HG03064 (cell line): Measurements from ENCODE around the gene ANKS1A.

Source experiments
- ATAC-seq: cut with Tn5 transposase; IDR thresholded peaks from one replicate; pipeline ENCODE4 v1.9.1; 2021; ENCODE audit warnings: low read depth; ENCODE audit not compliant: unreplicated experiment

ANKS1A gene

DNA sequence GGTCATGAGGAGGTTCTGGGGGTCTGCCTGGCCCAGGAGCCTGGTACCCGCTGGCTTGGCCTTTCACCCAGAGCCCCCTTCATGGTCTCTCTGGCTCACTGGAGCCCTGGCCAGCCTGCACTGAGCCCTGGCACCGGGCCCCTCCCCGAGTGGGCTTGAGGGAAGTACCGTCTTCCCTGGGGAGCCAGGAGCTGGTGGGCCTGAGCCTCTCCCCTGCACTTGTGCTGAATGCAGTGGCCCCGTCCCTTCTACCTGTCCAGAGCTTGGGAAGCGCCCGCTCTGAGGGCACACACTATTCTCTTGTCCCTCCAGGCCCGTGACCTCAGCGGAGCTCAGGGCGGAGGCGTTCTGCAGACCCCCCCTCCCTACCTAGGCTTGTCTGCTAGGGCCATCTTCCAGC is 189.8 kb downstream of the ANKS1A start:
- ATAC-seq, result no peak

DNA sequence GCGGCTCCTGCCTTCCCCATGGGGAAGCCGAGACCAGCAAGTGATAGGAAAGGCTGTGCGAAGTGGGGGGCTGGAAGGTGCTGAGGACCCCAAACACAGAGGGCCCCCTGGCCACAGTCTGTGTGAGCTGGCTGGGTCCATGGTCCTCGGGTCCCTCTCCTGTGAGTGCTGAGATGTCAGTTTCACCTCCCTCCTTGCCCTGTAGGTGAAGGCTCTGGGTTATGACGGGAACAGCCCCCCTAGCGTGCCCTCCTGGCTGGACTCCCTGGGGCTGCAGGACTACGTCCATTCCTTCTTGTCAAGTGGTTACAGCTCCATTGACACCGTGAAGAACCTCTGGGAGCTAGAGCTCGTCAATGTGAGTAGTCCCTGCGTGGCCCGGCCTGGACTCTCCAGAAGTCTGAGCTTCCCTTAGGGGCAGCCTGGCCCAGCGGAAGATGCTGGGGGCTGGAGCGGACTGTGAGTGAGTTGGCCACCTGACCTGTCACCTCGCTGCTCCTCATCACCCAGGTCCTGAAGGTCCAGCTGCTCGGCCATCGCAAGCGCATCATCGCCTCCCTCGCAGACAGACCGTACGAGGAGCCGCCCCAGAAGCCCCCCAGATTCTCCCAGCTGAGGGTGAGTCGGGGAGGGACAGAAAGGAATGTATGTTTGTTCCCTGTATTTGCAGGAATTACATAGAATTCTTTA is 190.4 kb downstream of the ANKS1A start:
- no peak for ATAC-seq

DNA sequence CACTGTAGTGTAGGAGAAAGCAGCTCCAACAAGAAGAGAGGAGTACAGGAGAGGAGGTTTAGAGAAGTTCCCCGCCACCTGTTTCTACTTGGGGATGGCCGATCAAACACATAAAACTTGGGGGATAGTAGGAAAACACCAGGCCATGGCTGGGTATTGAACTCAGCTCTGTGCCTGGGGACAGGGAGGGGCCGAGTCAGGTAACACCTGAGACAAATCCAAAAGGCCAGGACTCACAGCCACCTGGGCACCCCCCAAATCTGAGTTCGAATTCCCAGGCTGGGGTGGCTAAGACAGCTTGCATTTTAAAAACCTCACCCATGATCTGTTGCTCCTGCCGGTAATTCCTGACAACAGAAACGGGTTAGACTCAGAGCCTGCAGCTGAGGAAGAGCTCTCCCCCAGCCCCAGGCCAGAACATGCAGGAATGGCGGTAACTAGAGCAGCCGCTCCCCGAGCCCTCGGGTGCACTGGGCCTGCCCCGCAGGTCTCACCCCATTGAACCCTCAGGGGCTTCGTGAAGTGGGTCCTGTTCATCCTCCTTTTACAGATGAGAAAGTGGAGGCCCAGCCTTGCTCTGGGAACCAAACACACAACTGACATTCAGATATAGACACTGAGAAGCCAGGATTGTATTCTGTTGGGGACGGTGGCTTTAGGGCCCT is 191.1 kb downstream of the ANKS1A start:
- no peak for ATAC-seq

DNA sequence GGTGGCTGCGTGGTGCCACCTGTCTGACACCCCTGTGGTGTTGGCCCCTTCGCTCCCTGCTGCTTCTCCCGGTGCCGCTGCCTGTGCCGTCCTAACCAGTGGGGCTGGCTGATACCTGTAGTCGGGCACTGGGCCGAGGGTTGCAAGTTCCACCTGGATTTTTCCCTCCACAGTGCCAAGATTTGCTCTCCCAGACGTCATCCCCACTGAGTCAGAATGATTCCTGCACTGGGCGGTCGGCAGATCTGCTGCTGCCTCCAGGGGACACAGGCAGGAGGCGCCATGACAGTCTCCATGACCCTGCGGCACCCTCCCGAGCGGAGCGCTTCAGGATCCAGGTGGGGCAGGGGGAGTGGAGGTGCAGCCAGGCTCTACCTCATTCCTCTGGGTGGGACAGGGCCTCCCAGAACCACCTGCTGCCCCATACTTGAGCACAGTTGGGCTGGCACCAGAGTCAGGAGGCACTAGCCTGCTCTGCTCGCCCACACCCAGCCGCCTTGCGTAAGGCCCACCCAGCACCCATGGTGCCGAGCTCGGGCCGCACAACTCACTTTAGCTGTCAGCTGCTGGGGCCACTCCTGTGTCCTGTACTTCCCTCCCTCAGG is 191.9 kb downstream of the ANKS1A start:
- no peak for ATAC-seq

DNA sequence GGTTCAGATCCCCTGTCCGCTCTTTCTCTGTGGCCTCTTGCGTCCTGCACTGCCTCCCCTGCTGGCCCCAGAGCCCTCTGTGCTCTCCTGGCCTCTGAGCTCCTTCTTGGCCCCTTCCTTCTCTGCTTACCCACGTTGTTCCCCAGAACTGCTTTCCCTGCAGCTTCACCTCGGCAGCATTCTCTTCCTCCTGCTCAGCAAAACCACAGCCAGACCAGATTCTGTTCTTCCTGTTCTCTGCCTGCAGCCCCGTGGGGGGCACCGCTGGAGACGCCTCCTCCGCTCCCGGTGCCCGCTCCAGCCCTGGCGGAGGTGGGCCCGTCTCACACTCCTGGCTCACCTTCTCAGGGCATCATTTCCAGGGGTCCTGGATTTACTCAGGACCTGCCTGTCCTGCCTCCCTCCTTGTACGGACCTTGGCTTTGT is 192.4 kb downstream of the ANKS1A start:
- no peak for ATAC-seq

DNA sequence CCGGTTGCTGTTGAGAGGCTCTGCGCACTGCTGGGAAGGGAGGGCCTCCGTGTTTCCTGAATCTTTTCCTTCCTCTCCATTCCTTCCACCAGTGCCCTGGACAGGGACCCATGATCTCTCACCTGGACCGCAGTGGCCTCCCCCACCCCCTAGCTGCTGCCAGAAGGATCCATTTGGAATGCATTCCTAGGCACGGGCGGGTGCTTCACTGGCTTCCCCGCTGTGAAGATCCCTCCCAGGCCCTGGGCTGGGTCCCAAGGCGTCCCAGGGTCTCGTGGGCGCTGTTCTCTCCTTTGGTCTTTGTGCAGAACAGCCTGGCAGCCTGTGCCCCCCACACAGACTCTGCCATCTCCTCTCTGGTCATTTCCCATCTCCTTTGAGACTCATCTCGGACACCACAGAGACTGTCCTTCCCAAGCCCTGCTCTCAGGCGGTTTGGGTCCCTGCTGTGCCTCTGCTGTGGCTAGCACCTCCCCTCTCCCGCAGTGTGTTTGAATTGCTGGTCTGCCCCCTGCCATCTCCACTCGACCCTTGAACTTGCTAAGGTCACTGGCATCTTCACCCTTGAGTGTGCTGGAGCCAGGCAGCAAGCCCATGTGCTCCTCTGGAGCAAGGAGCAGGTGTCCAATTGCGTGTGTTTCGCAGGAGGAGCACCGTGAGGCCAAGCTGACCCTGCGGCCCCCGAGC is 193.1 kb downstream of the ANKS1A start:
- ATAC-seq, result no peak

DNA sequence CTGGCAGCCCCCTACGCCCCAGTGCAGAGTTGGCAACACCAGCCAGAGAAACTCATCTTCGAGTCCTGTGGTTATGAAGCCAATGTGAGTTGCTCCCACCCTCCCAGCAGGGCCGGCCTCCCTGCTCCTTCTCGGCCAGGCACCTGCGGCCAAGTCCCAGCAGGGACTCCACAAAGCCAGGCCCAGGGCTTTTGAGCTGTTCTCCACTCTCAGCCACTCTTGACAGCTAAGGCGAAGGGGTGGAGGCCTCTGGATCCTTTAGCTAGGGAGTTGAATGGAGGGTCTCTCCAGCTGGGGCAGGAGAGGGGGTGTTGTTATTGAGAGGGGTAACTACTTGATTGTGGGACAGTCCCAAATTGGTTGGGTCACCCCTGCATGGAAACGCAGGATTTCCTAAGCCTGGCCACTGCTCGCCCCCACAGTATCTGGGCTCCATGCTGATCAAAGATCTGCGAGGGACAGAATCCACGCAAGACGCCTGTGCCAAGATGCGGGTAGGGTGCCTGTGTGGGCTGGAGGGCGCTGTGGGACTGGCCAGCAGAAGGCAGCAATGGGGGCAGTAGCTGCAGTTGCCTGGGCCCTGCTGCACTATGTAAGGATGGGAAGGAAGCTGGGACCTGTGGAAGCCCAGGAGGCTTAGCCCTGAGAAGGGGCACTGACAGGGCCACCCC is 193.8 kb downstream of the ANKS1A start:
- no peak for ATAC-seq

DNA sequence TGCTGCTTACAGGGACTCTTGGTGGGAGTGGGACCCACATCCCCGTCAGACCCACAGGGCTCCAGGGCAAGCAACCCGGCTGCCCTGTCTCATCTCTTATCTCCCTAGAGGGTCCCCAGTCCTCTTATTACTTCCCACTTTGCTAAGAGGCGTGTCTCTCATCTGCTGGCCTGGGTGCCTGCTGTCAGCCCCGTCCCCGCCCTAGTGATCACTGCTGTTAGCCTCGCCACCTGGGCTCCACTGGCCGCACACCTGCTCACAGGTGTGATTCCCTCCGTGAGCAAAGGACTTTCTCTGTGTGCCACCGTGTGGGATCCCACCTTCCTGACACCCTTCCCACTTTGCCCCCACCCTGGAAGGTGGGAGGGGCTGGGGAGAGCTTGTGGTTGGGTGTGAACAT is 194.5 kb downstream of the ANKS1A start:
- no peak for ATAC-seq

DNA sequence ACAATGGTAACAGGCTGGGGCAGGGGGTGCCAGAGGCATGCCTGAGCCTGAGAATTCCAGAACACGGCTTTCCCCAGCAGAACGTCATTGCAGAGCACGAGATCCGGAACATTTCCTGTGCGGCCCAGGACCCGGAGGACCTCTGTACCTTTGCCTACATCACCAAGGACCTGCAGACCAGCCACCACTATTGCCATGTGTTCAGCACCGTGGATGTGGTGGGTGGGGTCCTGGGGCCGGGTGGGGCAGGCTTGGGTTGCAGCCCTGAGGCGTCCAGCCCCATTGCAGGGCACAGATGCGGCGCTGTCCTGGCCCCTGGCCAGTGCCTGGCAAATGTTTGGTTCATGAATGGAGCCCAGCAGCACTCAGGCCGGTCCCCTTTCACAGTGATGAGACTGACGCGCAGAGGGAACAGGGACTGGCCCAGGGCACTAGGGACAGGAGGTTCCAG is 195.0 kb downstream of the ANKS1A start:
- ATAC-seq, result no peak

DNA sequence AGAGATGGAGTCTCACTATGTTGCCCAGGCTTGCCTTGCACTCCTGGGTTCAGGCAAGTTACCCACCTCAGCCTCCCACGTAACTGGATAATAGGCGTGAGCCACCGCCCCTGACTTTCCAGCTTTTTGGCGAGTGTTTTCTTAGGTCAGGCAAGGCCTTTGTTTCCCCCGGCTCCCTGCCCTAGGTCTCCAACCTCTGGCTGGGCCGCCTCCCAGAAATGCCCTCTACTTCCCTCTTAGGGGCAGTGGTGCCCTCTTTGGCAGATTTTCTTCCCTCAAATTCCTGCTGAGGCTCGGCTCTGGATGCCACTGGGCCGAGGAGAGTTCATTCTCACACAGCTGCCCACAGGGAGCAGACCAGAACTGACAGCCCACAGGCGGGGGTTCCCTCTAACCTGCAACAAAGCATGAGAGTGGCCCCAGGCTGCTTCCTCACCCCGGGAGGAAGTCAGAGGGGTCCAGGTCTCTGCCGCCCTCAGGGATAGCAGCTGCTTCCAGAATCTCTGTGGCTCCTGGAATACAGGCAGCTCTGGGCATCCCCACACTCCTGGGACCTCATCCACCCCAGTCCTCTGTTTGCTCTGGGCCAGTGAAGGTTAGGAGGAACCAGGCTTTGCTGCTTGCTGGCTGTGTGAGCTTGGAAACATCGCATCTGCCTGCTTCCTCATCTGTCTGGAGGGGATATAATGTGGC is 195.6 kb downstream of the ANKS1A start:
- ATAC-seq, result no peak

DNA sequence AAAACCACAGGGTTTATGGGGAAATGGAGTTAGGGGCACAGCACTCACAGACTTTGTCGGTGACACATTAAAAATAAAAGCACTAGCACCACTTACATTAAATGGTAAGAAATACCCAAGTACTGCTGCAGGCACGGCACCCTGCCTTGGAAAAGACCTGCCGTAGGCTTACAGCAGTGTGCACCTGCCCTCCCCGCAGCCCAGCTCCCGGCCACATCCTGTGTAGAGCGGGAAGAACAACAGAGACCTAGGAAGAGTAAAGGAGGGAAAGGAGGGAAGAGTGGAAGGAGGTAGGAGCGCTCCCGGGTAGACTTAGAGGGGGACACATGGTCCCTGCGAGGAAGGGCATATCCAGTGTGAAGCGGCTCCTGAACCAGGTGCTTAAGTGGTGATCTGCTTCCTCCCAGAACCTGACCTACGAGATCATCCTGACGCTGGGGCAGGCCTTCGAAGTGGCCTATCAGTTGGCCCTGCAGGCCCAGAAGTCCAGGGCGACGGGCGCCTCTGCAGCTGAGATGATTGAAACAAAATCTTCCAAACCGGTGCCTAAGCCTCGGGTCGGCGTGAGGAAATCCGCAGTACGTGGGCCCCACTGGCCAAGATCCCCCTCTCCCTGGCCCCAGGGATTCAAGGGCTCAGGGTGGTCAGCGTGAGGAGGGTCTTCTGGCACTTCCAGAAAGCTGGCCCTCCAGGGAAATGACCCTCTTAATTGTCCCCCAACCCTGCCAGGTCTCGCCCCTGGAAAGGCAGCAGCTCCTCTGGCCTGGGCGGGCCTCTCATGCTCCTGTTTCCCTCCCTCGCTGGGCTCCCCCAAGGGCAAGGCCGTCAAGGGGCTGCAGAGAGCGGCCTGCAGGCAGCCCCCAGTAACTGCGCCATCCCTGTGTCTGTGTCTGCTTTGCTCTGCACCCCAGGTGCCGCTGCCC is 196.6 kb downstream of the ANKS1A start:
- no peak for ATAC-seq

DNA sequence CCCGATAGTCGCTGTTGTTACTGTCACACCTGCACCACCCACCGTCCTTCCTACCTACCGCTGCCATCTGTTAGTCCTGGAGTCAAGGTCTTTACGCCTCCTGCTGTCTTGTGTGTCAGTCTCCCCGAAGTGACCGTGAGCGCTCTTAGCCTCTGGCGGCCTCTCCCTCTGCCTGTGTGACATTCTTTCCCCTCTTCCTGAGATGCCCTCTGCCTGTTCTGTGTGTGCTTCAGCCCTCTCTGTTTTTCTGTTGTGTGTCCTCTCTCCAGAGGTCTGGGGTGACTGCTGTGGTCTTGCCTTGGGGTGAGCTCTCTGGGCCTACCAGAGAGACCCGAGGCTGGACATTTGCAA is 197.2 kb downstream of the ANKS1A start:
- no peak for ATAC-seq

DNA sequence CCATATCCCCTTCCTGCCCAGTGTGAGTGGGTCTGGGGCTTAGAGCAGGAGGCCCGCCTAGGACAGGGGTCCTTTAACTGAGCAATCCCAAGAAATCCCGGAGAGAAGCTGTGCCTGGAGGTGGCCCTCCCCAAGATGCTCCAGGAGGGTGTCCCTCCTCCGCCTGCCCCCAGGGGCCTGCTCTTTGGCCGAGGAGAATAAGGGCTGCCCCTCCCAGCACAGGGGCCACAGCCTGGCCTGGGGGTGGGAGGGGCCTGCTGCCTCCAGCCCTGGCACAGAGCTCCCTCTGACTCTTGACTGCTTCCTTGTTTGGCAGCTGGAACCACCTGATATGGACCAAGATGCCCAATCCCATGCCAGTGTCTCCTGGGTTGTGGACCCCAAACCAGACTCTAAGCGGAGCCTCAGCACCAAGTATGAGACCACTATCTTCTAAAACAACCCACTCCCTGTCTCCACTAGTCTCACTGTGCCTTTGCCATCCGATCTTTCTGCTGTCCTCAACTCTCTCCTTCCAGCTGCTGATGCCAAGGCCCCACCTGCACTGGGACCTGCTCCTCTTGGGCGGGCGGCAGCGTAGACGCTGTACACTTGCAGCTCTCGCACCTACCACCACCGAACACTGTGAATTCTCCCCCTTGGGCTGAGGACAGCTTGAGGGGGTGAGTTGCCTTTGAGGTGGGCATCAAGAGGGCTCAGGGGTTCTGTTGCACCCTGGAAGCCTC is 197.7 kb downstream of the ANKS1A start:
- no peak for ATAC-seq

DNA sequence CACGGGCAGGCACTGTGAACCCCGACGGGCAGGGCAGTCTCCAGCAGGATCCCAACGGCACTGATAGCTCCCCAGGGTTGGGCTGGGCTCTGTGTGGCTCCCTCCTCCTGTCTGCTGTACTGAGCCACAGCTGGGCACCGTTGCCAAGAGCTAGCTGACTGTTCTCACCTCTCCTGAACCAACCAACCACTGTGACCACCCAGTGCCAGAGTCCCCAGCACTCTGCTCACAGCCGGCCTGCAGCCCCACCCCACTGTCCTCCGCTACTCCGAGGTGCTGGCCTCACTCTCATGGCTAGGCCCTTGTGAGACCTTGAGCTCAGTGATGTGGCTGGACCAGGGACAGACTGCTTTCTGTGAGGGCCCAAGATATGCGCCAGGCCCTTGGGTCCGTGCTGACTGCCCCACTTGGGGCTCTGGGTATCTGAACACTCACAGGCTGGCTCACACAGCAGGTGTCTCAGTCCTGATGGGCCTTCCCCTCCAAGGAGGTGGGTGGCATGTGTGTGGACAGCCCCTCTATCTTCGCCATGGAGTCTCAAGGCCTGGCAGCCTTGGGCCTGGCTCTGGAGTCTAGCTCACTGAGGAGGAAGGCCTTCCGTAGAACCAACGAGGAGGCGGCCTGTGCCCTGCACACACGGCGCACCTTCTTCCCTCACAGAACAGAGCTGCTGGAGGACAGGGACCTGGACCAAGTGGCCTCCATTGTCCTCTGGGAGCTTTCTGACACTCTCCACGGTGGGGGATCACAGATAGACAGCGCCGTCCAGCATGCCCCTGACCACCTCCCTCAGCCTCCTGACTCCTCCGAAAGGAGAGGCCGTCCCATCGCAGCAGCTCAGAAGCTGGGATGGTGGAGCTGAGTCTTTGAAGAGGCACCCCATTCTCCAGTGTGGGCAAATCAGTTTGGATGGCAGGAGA is 198.6 kb downstream of the ANKS1A start:
- no peak for ATAC-seq

DNA sequence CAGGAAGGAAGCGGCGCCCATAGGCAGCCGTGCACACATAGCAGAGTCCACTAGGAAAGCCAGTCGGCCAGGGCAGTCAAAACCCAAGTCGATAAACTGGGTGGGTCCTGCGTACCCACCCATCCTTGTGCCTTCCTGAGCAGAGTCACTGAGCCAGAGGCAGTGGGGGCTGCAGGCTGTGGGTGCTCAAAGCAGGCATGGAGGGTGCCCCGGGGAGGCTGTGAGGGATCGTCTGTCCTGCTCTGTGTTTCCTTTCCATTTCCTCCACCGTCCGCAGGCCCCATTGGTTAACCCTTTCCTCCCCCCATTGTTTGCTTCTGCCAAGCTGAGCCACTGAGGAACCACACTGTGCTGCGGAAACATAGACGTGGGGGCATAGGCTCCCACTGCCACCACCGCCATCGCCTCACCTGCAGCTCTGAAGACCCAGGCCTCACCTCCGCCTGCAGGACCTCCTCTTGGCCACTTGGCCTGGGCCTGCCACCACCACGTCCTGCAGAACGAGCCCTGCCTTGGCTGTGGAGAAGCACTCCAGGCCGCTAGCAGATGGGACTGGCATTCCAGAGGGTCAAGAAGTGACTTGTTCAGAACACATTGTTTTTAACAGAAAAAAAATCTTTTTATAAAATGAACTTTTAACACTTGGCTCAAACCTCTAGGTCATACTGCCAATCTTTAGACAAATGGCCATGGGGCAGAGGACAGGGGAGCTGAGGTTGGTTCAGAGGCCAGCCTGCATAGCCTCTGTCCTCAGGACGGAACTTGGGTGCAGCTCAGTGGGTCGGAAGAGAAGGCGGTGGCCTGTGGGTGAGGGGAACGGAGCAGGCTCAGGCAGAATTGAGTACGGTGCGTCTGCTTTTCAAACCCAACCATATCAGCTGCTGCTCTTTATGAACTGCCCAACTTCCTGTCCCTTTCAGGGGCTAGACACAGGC is 199.5 kb downstream of the ANKS1A start:
- ATAC-seq, result no peak

DNA sequence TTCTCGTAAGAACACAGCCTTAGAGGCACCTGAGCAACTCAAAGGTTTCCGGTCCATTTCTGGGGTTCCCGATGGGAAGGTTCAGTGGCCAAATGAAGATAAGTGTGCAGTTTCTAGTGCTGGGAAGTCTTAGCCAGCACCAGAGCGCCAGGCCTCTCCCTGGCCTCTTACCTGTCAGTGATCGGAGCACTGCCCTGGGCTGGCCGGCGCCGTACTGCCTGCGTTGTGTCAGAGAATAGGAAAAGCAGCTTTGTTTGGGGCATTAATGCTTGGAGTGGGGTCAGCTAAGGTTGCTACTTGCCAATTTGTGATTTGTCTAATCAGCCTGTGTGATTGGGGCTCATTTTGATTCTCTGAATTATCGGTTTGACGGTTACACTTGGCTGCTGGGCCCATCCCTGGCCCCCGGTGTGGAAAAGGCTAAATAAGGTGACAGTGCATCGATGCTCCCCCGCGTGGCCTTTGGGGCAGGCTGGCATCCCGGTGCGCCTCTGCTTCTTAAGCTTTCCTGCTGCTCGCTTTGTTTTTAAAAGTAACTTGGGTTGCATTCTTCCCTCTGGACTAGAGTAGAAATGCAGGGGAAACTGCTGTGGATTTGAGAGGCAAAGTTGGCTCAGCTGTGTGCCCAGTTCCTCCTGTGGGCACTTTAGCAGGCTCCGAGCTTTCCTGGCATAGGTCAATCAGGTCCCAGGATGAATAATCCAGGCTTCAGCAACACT is 200.3 kb downstream of the ANKS1A start:
- ATAC-seq, result no peak
